ENCODE measurements around the gene EVC. TPM values are rescaled to one million over a fixed set of nuclear protein-coding genes. Genes with fewer than 3 reads are reported as not detected.

Gene EVC
- total and polyA plus RNA-seq, 2 of the 8 experiments (the other 6 are each of a cell fraction or from before 2014, with no cell fraction given): 2.6 to 9.8 TPM

DNA sequence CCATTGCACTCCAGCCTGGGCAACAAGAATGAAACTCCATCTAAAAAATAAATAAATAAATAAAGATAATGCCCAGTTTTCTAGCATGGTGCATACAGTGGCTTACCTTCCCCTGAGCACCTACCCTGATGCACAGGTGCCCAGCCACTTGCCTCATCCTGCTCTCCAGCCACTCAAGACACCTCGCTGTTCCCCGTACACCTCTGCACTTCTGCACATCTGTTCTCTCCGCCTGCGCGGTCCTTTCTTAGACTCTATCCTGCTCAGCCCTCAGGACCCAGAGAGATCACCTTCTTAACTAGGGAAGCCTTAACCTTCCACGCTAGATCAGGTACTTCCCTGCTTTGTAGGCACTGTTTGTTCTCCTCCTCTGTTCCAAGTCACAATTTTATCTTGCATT lies 2.9 kb downstream of the EVC start (continued):
- TF ChIP-seq CTBP2 (IDR thresholded peaks at IDR 0.05; ENCODE audit: borderline replicate concordance, insufficient read depth, insufficient read length, low read length) (no peak), FOSL1 (IDR thresholded peaks at IDR 0.05; ENCODE audit: insufficient read depth, low read depth, low read length) (no peak), RFX5 (IDR thresholded peaks at IDR 0.05; ENCODE audit: borderline replicate concordance, low read depth, low read length) (no peak), HDAC6 (IDR thresholded peaks at IDR 0.05; ENCODE audit: low read depth, low read length) (no peak), BRCA1 (IDR thresholded peaks at IDR 0.05; ENCODE audit: low read depth, low read length) (no peak)
- TF ChIP-seq, protein P1, sequence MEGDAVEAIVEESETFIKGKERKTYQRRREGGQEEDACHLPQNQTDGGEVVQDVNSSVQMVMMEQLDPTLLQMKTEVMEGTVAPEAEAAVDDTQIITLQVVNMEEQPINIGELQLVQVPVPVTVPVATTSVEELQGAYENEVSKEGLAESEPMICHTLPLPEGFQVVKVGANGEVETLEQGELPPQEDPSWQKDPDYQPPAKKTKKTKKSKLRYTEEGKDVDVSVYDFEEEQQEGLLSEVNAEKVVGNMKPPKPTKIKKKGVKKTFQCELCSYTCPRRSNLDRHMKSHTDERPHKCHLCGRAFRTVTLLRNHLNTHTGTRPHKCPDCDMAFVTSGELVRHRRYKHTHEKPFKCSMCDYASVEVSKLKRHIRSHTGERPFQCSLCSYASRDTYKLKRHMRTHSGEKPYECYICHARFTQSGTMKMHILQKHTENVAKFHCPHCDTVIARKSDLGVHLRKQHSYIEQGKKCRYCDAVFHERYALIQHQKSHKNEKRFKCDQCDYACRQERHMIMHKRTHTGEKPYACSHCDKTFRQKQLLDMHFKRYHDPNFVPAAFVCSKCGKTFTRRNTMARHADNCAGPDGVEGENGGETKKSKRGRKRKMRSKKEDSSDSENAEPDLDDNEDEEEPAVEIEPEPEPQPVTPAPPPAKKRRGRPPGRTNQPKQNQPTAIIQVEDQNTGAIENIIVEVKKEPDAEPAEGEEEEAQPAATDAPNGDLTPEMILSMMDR (IDR thresholded peaks at IDR 0.05; ENCODE audit: control extremely low read depth in 1 of 3, insufficient read depth in 1 of 3, low read depth in 1 of 3, low read length in 3 of 3): no peak

Data from H1 (cell line).